GM19463 (cell line): ENCODE measurements around the gene FSTL1.
A peak's percentile ranks its signal among the peaks of the same experiment; 100 is the strongest.
"Not testable (repeated sequence)": the region's sequence is repeated elsewhere in the genome, so short reads cannot be mapped to it uniquely, and the experiment has no call there.

Experiments used
- ATAC-seq: cut with Tn5 transposase; IDR thresholded peaks from one replicate; pipeline ENCODE4 v1.9.1; 2021; ENCODE audit warnings: mild to moderate bottlenecking, moderate library complexity; ENCODE audit not compliant: unreplicated experiment

The FSTL1 gene

GRCh38 chr3:120418866-120419490 is 31.8 kb downstream of the FSTL1 start:
- peak; percentile 43 for ATAC-seq

DNA sequence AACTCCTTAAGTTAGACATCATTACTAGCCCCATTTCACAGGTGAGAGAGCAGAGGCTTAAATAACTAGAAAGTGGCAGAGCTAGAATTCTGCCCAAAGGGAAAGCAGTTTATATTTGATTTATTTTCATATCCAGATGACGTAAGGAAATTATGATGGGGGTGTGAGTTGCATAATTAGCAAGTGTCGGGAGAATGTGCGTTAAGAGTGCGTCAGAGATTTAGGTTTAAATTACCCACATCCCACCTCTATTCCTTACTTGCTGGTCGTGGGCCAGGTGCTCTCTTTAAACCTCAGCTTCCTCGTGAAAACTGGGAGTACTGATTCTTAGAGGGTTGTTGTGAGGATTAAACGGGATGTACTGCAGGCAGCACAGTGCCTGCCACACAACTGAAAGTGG is 32.3 kb downstream of the FSTL1 start:
- ATAC-seq, result no peak

- peak; percentile 98 for ATAC-seq
Measured at GRCh38 chr3:120417272-120417911, 33.4 kb downstream of the FSTL1 start.

- ATAC-seq, result peak; percentile 20
Measured at GRCh38 chr3:120416868-120417267, 33.9 kb downstream of the FSTL1 start.

- no peak for ATAC-seq
Measured at GRCh38 chr3:120415756-120416155, 35.0 kb downstream of the FSTL1 start.

- no peak for ATAC-seq
Measured at GRCh38 chr3:120410541-120410940, 40.3 kb downstream of the FSTL1 start.

DNA sequence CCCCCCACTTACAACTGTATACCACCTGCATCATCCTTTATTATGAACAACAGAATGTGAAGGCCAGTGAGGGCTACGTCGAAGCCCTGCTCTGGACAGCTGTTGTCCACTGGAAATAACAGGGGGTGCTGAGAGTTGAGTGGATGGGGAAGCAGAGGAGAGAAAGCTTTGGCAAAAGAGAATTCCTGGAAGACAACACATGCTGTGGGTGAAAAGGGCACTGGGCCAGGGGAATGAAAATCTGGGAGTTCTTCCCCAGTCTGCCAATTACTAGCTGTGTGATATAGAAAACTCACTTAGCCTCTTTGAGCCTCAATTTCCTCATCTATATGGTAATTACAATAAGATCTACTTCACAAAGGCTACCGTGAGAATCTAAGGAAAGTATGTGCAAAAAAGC is 40.7 kb downstream of the FSTL1 start:
- no peak for ATAC-seq

DNA sequence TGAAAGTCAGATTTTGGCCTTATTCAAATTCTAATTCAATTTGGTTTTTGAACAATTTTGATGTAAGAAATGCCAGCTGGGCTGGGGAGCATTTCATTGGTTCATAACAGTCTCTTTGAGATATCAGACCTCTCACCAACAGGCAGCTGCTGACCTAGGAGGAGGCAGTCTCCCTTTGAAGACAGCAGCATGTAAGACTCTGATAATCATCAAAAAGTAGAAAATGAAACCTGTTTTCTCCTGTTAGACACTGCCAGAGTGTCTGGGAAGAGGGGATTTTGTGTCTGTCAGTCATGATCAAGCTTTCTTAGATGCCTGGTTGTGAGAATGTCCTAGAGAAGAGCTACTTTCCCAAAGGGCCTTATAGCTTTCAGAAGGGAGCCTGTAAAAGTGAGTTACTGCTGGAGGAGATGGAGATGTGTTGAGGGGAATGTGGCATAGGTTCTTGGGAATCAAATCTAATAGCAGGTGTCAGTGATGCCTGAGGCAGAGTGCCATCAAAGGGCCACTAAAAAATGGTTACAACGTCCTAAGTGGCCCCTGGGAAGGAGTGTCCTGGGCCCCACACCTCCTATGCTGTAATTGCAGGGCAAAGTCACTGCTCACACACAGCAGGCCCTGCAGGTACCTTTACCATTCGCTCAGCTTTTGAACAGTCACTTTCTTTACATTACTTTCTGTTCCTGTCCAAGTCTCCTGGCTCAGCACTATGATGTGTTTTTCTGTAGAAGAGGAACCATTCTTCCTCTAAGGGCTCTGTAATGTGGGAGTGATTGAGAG is 43.1 kb downstream of the FSTL1 start:
- ATAC-seq, result no peak

DNA sequence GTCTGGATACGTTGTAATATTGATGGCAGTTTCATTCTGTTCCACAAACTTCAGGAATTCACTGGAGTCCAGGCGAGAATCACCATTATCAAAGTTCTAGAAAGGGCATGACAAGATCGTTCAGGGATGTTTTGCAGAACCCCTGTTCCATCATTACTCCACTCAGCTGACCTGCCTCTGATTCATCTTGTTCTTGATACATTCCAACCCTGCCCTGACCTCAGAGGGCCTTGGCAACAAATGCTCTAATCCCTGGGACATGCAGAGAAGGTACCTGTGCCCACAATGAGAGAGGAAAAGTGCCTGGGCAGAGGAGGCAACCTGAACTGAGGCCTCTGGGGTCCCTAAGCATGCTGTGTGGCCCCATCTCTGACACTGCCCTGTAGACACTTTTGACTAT is 45.9 kb downstream of the FSTL1 start:
- no peak for ATAC-seq

DNA sequence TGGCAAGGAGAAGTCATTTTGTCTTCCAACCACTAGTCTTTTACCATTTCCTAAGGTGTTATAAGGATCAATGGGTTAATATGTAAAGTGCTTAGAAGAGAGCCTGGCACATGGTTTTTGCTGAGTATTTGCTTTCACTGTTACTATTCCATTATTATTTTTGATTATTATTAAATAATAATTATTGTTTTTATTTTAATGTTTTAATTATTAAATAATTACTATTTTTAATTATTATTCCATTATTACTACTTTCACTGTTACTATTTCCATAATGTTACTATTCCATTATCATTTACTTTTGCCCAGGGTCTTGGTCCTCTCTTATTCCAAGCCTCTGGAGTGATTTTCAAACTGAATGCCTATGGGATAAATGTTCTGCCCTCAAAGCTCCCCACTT is 48.5 kb downstream of the FSTL1 start:
- ATAC-seq, result no peak

- peak; percentile 90 for ATAC-seq
Measured at GRCh38 chr3:120399372-120399771, 51.4 kb downstream of the FSTL1 start.

DNA sequence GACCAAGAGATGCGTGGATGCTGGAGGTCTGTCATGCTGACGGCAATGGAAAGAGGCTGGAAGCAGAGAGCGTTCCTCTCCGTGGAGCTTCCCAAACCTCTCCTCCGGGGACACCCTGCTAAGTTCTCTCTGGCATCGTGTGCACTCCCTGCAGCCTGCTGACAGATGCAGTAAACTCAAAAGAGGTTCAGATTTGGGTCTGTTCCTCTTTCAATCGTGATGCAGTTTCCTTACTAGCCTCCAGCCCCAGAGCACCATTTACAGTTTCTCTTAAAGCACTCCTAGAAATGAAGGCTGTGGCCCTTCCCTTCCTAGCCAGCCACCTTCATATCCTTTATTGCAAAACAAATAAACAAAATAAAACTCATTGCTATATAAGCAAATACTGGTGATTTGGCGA is 54.3 kb downstream of the FSTL1 start:
- ATAC-seq, result no peak

DNA sequence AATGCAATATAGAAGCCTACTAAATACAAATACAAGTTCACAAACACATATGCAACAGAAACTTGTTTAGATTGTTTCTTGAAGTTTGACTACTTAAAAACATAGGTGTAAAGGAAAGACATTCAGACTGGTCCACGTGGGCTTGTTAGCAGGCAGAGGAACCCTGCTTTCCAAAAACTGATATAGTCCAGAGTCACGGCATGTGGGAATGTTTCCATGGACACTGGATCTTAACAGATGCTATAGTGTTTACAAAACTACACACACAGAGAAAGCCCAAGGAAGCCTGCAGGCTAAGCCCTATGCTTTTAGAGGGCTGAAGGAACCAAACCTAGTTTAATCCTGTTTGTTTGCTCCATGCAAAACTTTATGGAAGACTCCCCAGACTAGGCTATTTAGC is 56.4 kb downstream of the FSTL1 start:
- ATAC-seq, result no peak

GRCh38 chr3:120393761-120394160 is 57.0 kb downstream of the FSTL1 start:
- no peak for ATAC-seq

GRCh38 chr3:120393243-120393642 is 57.5 kb downstream of the FSTL1 start:
- no peak for ATAC-seq

DNA sequence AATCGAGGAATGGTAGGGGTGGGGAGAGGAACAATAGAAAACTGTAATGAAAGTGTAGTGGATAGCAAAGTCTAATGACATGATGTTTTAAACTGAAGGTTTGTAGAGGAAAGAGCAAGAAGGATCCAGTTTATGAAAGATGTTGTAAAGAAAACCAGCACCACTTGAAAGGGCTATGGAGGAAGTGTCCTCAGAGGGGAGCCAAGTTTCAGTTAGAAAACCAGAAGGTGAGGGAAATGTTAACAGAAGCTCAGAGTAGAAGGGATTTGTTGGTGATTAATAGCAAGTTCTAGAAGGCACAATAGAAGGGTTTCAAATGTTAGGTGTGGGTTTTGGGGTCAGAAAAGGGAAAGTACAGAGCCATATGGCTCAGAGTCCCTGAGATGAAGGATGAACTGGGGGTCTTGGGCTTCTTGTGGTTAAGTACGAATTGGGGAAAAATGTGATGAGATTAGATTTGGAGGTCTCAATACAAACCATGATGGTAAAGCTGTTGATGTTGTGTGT is 67.8 kb downstream of the FSTL1 start:
- ATAC-seq, result no peak

GRCh38 chr3:120381503-120381902 is 69.3 kb downstream of the FSTL1 start:
- no peak for ATAC-seq

GRCh38 chr3:120377948-120378347 is 72.8 kb downstream of the FSTL1 start:
- ATAC-seq, result not testable (repeated sequence)

DNA sequence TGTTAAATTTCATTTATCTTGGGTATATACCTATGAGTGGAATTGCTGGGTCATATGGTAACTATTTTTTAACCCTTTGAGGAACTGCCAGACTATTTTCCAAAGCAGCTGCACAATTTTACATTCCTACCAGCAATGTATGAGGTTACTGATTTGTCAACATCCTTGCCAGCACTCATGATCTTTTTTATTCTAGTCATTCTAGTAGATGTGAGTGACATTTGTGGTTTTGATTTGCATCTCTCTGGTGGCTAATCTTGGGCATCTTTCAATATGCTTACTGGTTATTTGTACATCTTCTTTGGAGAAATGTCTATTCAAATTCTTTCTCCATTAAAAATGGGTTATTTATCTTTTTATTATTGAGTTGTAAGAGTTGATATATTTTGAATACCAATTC is 80.3 kb downstream of the FSTL1 start:
- peak; percentile 39 for ATAC-seq

GRCh38 chr3:120369037-120369467 is 81.7 kb downstream of the FSTL1 start:
- peak; percentile 87 for ATAC-seq

- ATAC-seq, result peak; percentile 45
Measured at GRCh38 chr3:120368172-120368571, 82.6 kb downstream of the FSTL1 start.

DNA sequence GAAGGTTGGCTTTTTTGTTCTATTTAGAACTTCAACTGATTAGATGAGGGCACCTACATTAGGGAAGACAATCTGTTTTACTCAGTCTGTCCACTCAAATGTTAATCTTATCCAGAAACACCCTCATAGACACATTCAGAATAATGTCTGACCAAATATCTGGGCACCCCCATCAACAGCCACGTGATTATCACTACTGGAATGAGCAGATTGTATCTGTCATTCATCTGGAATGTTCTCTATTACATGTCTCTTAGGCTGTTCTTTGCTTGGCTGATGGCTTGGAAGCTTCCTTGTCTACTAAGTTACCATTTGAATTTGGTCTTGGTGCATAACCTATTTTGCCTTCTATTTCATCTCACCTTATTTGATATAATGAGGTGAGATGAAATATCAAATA is 86.0 kb downstream of the FSTL1 start:
- no peak for ATAC-seq
